ENCODE results near the gene NRP1.
"Not testable (repeated sequence)": the region's sequence is repeated elsewhere in the genome, so short reads cannot be mapped to it uniquely, and the experiment has no call there.

Gene NRP1

GRCh38 chr10:33334153-33334804, at the start of gene NRP1:
NRP1 (minus strand) TSS chr10:33334667; CDS start chr10:33334382, 285 bp downstream.
- no peak for FAIRE-seq

- not testable (repeated sequence) for FAIRE-seq
These were observed 49.7 kb upstream of the NRP1 start for GRCh38 chr10:33384201-33384600.

GRCh38 chr10:33382921-33383713, 48.6 kb upstream of the NRP1 start:
- no peak for FAIRE-seq

- FAIRE-seq: no peak
These were observed 47.7 kb upstream of the NRP1 start for GRCh38 chr10:33382216-33382600.

GRCh38 chr10:33381451-33382215, 47.2 kb upstream of the NRP1 start:
- FAIRE-seq: no peak

- FAIRE-seq: no peak
These were observed 43.2 kb upstream of the NRP1 start for GRCh38 chr10:33377658-33378025.

- no peak for FAIRE-seq
These were observed 42.6 kb upstream of the NRP1 start for GRCh38 chr10:33376976-33377657.

- FAIRE-seq: no peak
These were observed 42.0 kb upstream of the NRP1 start for GRCh38 chr10:33376476-33376875.

GRCh38 chr10:33373263-33373662, 38.8 kb upstream of the NRP1 start:
- no peak for FAIRE-seq

GRCh38 chr10:33371234-33371633, 36.8 kb upstream of the NRP1 start:
- FAIRE-seq: no peak

GRCh38 chr10:33370434-33370930, 36.0 kb upstream of the NRP1 start:
- FAIRE-seq: no peak

GRCh38 chr10:33368086-33368485, 33.6 kb upstream of the NRP1 start:
- no peak for FAIRE-seq

- no peak for FAIRE-seq
These were observed 31.5 kb upstream of the NRP1 start for GRCh38 chr10:33365871-33366411.

- FAIRE-seq: no peak
These were observed 30.8 kb upstream of the NRP1 start for GRCh38 chr10:33365301-33365700.

GRCh38 chr10:33363106-33363505, 28.6 kb upstream of the NRP1 start:
- no peak for FAIRE-seq

GRCh38 chr10:33358016-33358415, 23.5 kb upstream of the NRP1 start:
- no peak for FAIRE-seq

GRCh38 chr10:33355274-33355673, 20.8 kb upstream of the NRP1 start:
- FAIRE-seq: no peak

GRCh38 chr10:33353853-33354252, 19.4 kb upstream of the NRP1 start:
- no peak for FAIRE-seq

- no peak for FAIRE-seq
These were observed 18.9 kb upstream of the NRP1 start for GRCh38 chr10:33353334-33353733.

- no peak for FAIRE-seq
These were observed 18.1 kb upstream of the NRP1 start for GRCh38 chr10:33352615-33353014.

GRCh38 chr10:33352175-33352574, 17.7 kb upstream of the NRP1 start:
- no peak for FAIRE-seq

- FAIRE-seq: no peak
These were observed 15.6 kb upstream of the NRP1 start for GRCh38 chr10:33350041-33350440.

GRCh38 chr10:33349268-33349667, 14.8 kb upstream of the NRP1 start:
- FAIRE-seq: no peak

Data from G401.6 (cell line).